Measurements from ENCODE around the gene HSD17B3. TPM values are rescaled to one million over a fixed set of nuclear protein-coding genes. Genes with fewer than 3 reads are reported as not detected.
A peak's percentile ranks its signal among the peaks of the same experiment; 100 is the strongest.

Gene HSD17B3
- 10 to 100 TPM in 1 of 4 donors, 1 to 10 TPM in 2, not detected in 1; 1.6 to 14.5 (median 2.0) TPM for total RNA-seq

GRCh38 chr9:96302021-96302420 is at the start of gene HSD17B3:
TSS of gene HSD17B3 (minus strand) at chr9:96302176. CDS start at chr9:96302104, 72 bp downstream.
- Histone ChIP-seq H3K27me3 (no peaks in the 10 kb centered on the region), H3K9me3 (no peaks in the 10 kb centered on the region), H3K4me1 (no peaks in the 10 kb centered on the region), H3K36me3 (no peaks in the 10 kb centered on the region), H3K27ac (no peak within 1 kb of the TSS), H3K4me3 (no peak within 1 kb of the TSS)
- no peak for TF ChIP-seq POLR2A (IDR thresholded peaks at IDR 0.05)
- no peak for TF ChIP-seq CTCF (IDR thresholded peaks at IDR 0.05)
- no peak for DNase-seq

- Histone ChIP-seq H3K27ac (no peak overlapping the region), H3K36me3 (peaks cover 0 to 51% (median 0%) of the 10 kb centered on the region in 3 donors), H3K9me3 (no peaks in the 10 kb centered on the region), H3K4me1 (no peaks in the 10 kb centered on the region), H3K4me3 (no peak overlapping the region), H3K27me3 (no peaks in the 10 kb centered on the region)
- TF ChIP-seq CTCF (IDR thresholded peaks at IDR 0.05) (no peak), POLR2A (IDR thresholded peaks at IDR 0.05) (no peak)
- DNase-seq, result no peak
Observed at GRCh38 chr9:96350866-96351265, 48.9 kb upstream of the HSD17B3 start.

- peaks cover 0 to 9% (median 0%) of the 10 kb centered on the region in 4 donors for H3K4me1 ChIP-seq
- H3K36me3 ChIP-seq, result peaks cover 0 to 37% (median 0%) of the 10 kb centered on the region in 3 donors
- H3K27me3 ChIP-seq, result no peaks in the 10 kb centered on the region
- no peak overlapping the region for H3K27ac ChIP-seq
- no peak overlapping the region for H3K4me3 ChIP-seq
- DNase-seq, result no peak
- TF ChIP-seq POLR2A (IDR thresholded peaks at IDR 0.05) (no peak), CTCF (IDR thresholded peaks at IDR 0.05) (no peak)
- H3K9me3 ChIP-seq, result no peaks in the 10 kb centered on the region
Observed at GRCh38 chr9:96348261-96348660, 46.3 kb upstream of the HSD17B3 start.

- TF ChIP-seq POLR2A (IDR thresholded peaks at IDR 0.05), result no peak
- Histone ChIP-seq H3K4me1 (peaks cover 0 to 26% (median 0%) of the 10 kb centered on the region in 4 donors), H3K9me3 (no peaks in the 10 kb centered on the region), H3K27ac (peak overlapping the region in 1 of 4 donors; percentile 52), H3K36me3 (peaks cover 0 to 37% (median 0%) of the 10 kb centered on the region in 3 donors), H3K4me3 (no peak overlapping the region), H3K27me3 (no peaks in the 10 kb centered on the region)
- no peak for DNase-seq
Observed at GRCh38 chr9:96345551-96345950, 43.6 kb upstream of the HSD17B3 start.

GRCh38 chr9:96344458-96345180 is 42.6 kb upstream of the HSD17B3 start:
- Histone ChIP-seq H3K4me1 (peaks cover 0 to 27% (median 0%) of the 10 kb centered on the region in 4 donors), H3K4me3 (no peak overlapping the region), H3K27me3 (no peaks in the 10 kb centered on the region), H3K9me3 (no peaks in the 10 kb centered on the region), H3K27ac (peak overlapping the region in 2 of 4 donors; percentile 51 to 65), H3K36me3 (peaks cover 0 to 29% (median 0%) of the 10 kb centered on the region in 3 donors)
- DNase-seq, result peak in 2 of 3 donors; percentile 64 to 77
- TF ChIP-seq CTCF (IDR thresholded peaks at IDR 0.05), result no peak
- no peak for TF ChIP-seq POLR2A (IDR thresholded peaks at IDR 0.05)

Measured in Peyer's patch (tissue), 4 donors.